Duodenal mucosa (tissue), 2 donors: ENCODE data around the gene MICU2.

Experiments used
- H3K27ac ChIP-seq: one replicate; pipeline ENCODE4 v1.7.0; 2013; ENCODE audit warnings: low read depth, low read length
- H3K27me3 ChIP-seq, 2 donors: one replicate each; pipeline ENCODE4 v1.7.0; 2013; ENCODE audit warnings: low read length in 2 of 2, control low read depth in 1 of 2; ENCODE audit not compliant: insufficient read depth in 2 of 2, control insufficient read depth in 1 of 2
- H3K36me3 ChIP-seq, 2 donors: one replicate each; pipeline ENCODE4 v1.7.0; 2013; ENCODE audit warnings: low read length in 2 of 2, control low read depth in 1 of 2; ENCODE audit not compliant: insufficient read depth in 2 of 2, control insufficient read depth in 1 of 2
- H3K4me1 ChIP-seq, 2 donors: one replicate each; pipeline ENCODE4 v1.7.0; 2013; ENCODE audit warnings: low read length in 2 of 2, control low read depth in 1 of 2; ENCODE audit not compliant: insufficient read depth in 2 of 2, control insufficient read depth in 1 of 2
- H3K4me3 ChIP-seq, 2 donors: one replicate each; pipeline ENCODE4 v1.7.0; 2013; ENCODE audit warnings: low read length in 2 of 2, low read depth in 1 of 2
- H3K9ac ChIP-seq, 2 donors: one replicate each; pipeline ENCODE4 v1.7.0; 2013; ENCODE audit warnings: low read length in 2 of 2, low read depth in 1 of 2
- H3K9me3 ChIP-seq, 2 donors: one replicate each; pipeline ENCODE4 v1.7.0; 2013; ENCODE audit warnings: low read length in 2 of 2, control low read depth in 1 of 2; ENCODE audit not compliant: control insufficient read depth in 1 of 2

MICU2 gene

DNA sequence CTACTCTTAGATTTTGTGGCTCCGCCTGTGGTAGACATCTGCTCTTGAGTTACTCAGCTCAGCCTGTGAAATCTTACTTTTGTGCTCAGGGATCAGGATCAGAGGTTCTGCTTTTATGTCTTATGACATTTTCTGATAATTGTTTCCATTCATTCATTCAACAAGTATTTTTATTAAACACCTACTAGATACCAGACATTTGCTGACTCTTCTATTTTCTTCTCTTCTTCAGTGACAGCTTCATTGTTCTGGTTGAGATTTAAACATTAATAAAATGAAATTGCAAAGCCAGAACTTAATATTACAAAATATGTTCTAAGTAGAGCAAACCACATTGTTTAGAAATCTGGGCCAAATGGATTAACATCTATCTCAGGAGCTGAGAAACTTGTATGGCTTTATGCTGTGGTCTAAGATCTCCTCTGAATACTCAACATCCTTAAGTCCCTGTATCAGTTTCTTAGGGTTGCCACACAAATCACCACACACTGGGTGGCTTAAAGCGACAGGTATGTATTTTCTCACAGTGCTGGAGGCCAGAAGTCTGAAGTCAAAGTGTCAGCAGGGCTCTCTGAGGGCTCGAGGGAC lies 15.8 kb upstream of the MICU2 start:
- H3K27ac ChIP-seq: no peak overlapping the region
- H3K9ac ChIP-seq: no peak overlapping the region
- peaks cover 0 to 8% of the 10 kb centered on the region in 2 donors for H3K27me3 ChIP-seq
- no peaks in the 10 kb centered on the region for H3K9me3 ChIP-seq
- H3K36me3 ChIP-seq: no peaks in the 10 kb centered on the region
- H3K4me3 ChIP-seq: no peak overlapping the region
- H3K4me1 ChIP-seq: peaks cover 0 to 8% of the 10 kb centered on the region in 2 donors

DNA sequence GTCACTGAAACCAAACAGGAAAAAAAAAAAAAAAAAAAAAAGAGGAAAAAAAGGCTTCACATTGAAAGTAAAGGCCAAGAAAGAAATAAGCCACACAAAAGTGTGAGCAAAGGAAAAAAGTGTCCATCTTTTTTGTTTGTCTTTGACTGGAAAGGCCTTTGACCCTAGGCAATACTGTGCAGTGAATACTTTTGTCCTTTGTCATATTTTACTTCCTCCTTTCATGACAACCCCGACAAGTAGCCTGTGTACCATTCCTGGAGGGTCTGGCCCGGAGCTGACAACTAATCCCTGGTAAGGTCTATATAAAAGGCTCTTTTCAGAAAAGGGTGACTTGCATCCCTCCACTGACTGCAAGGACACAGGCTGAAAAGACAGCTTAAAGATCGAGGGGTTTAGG lies 12.9 kb upstream of the MICU2 start:
- Histone ChIP-seq H3K9ac (peak overlapping the region; percentile 14 to 51), H3K4me3 (peak overlapping the region; percentile 55 to 59), H3K27me3 (peaks cover 0 to 8% of the 10 kb centered on the region in 2 donors)

GRCh38 chr13:21616205-21616866 lies 12.4 kb upstream of the MICU2 start:
- Histone ChIP-seq H3K27ac (no peak overlapping the region), H3K4me3 (peak overlapping the region; percentile 55 to 59), H3K27me3 (peaks cover 0 to 8% of the 10 kb centered on the region in 2 donors), H3K36me3 (no peaks in the 10 kb centered on the region), H3K9me3 (no peaks in the 10 kb centered on the region), H3K4me1 (peaks cover 0 to 8% of the 10 kb centered on the region in 2 donors), H3K9ac (no peak overlapping the region)

More for the DNA sequence above, 12.9 kb upstream of the MICU2 start:
- Histone ChIP-seq H3K36me3 (no peaks in the 10 kb centered on the region), H3K27ac (no peak overlapping the region), H3K4me1 (peaks cover 0 to 8% of the 10 kb centered on the region in 2 donors), H3K9me3 (no peaks in the 10 kb centered on the region)

DNA sequence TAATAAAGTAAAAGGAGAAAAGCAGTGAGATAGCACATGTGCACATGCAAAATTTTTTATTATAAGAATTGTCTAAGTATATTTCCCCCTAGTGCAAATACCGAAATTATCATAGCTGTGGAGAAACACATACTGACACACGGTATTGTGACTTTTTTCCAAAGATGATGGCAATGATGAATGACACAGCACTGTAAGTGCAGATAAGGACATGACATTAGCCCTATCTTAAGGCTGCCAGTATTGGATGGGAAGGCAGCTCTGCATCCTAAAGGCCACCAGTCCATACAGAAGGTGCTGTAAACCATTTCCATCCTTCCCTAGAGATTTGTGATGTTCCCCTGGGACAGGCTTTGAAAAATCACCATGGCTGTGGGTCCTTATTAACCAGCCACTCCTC lies 11.5 kb upstream of the MICU2 start:
- Histone ChIP-seq H3K4me3 (no peak overlapping the region), H3K9ac (no peak overlapping the region), H3K9me3 (no peaks in the 10 kb centered on the region)

DNA sequence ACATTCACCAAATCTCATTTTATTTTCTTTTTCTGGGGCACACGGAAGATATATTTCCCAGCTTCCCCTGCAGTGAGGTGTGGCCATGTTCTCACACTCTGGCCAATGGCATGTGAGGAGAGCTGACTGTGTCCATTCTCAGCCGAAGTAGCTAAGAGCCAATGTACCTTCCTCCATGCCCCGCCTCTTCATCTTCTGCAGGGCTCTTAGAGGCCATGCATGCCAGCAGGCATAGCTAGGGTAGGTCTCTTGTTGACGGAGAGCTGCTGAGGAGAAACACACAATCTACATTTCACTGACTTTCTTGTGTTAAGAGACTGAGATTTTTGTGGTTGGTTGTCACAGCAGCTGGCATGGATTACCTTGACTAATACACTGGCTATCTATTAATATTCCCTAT lies 9.8 kb upstream of the MICU2 start:
- Histone ChIP-seq H3K27ac (no peak overlapping the region), H3K36me3 (no peaks in the 10 kb centered on the region), H3K27me3 (no peaks in the 10 kb centered on the region), H3K9me3 (no peaks in the 10 kb centered on the region), H3K9ac (no peak overlapping the region), H3K4me1 (peaks cover 0 to 8% of the 10 kb centered on the region in 2 donors), H3K4me3 (no peak overlapping the region)

More for the DNA sequence above, 11.5 kb upstream of the MICU2 start:
- H3K27me3 ChIP-seq: no peaks in the 10 kb centered on the region
- H3K4me1 ChIP-seq: peaks cover 0 to 8% of the 10 kb centered on the region in 2 donors
- H3K36me3 ChIP-seq: no peaks in the 10 kb centered on the region
- H3K27ac ChIP-seq: no peak overlapping the region

DNA sequence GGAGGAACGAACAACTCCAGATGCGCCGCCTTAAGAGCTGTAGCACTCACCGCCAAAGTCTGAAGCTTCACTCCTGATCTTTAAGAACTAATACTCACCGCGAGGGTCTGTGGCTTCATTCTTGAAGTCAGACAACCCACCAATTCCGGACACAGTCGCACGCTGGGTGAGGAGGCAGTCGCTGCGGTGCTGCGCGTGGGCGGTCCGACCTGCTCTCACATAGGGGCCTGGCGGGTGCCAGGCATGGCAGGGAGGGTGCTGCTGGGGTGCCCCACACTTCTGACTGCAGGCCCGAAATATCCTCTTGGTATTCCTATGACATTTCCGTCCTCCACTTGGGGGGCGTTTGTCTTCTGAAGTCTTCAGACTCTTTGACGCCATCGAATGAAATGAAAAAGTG lies 7.4 kb upstream of the MICU2 start:
- Histone ChIP-seq H3K27ac (no peak overlapping the region), H3K9me3 (no peaks in the 10 kb centered on the region), H3K27me3 (peaks cover 5 to 7% of the 10 kb centered on the region in 2 donors), H3K4me1 (peaks cover 0 to 4% of the 10 kb centered on the region in 2 donors), H3K9ac (no peak overlapping the region), H3K36me3 (no peaks in the 10 kb centered on the region), H3K4me3 (no peak overlapping the region)

- Histone ChIP-seq H3K9ac (no peak overlapping the region), H3K27me3 (peaks cover 7 to 8% of the 10 kb centered on the region in 2 donors)
Measured at GRCh38 chr13:21610687-21611086, 6.7 kb upstream of the MICU2 start.

DNA sequence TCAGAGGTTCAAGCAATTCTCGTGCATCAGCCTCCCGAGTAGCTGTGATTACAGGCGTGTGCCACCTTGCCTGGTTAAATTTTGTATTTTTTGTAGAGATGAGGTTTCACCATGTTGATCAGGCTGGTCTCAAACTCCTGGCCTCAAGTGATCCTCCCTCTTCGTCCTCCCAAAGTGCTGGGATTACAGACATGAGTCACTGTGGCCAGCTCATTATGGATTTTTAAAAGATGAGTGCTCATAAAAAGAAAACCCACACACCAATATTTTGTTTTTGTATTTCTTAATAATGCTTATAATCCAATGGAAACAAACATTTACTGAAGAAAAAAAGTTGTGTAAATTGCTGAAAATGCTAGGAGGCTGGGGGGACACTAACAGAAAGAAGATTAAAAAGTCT lies 5.0 kb upstream of the MICU2 start:
- Histone ChIP-seq H3K9ac (no peak overlapping the region), H3K27me3 (peaks cover 7 to 8% of the 10 kb centered on the region in 2 donors), H3K4me1 (peaks cover 5 to 6% of the 10 kb centered on the region in 2 donors), H3K9me3 (no peaks in the 10 kb centered on the region), H3K4me3 (no peak overlapping the region), H3K27ac (no peak overlapping the region), H3K36me3 (no peaks in the 10 kb centered on the region)

More at GRCh38 chr13:21610687-21611086, 6.7 kb upstream of the MICU2 start:
- Histone ChIP-seq H3K4me3 (no peak overlapping the region), H3K9me3 (no peaks in the 10 kb centered on the region), H3K36me3 (no peaks in the 10 kb centered on the region), H3K27ac (no peak overlapping the region), H3K4me1 (no peaks in the 10 kb centered on the region)

DNA sequence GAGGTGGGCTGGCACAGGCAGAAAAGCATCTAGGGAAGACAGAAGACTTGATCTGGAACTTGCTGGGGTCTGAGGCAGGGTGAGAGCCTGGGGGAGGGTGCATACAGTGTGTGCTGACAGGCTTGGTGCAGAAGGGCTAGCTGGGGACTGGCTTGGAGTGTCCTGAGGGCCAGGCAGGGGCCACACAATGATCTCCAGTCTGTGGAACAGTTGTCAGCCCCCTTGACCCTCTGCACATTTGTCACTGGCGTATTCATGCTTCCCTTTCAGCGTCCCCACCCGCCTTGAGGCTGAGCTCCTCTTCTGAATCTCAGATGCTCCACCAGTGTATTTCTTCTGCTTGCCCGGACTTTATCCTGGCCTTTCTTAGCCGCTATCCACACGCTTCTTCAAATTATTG lies 2.8 kb upstream of the MICU2 start:
- Histone ChIP-seq H3K27ac (no peak overlapping the region), H3K4me1 (peaks cover 5 to 6% of the 10 kb centered on the region in 2 donors), H3K36me3 (no peaks in the 10 kb centered on the region), H3K4me3 (no peak overlapping the region), H3K9me3 (no peaks in the 10 kb centered on the region), H3K27me3 (peaks cover 7 to 8% of the 10 kb centered on the region in 2 donors), H3K9ac (no peak overlapping the region)

DNA sequence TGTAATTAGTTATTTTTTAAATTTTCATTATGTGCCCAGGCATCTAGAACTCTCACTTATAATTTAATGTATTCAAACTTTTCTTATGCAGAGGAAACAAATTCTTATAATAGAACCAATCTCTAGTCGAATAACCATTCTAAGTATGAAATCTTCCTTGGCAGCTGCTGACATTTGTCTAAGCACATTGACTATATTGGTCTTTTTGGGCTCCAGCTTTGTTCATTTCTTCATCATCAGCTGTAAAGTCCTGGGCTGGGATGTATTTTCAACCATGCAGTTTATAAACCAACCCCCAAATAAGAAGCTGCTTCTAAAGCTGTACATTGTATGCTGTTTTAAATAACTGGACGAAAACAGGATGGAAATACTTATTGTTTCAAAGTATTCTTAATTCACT lies 2.3 kb upstream of the MICU2 start:
- no peak overlapping the region for H3K9ac ChIP-seq
- no peak overlapping the region for H3K27ac ChIP-seq
- H3K9me3 ChIP-seq: no peaks in the 10 kb centered on the region
- H3K36me3 ChIP-seq: no peaks in the 10 kb centered on the region
- peaks cover 5 to 6% of the 10 kb centered on the region in 2 donors for H3K4me1 ChIP-seq
- peaks cover 7 to 8% of the 10 kb centered on the region in 2 donors for H3K27me3 ChIP-seq
- no peak overlapping the region for H3K4me3 ChIP-seq
